Choroid plexus epithelial cell (primary cell): ENCODE results near the gene CNOT6.
"Not testable (repeated sequence)": the region's sequence is repeated elsewhere in the genome, so short reads cannot be mapped to it uniquely, and the experiment has no call there.

ENCODE experiments used
- DNase-seq: peaks from one replicate; pipeline ENCODE4 v3.0.0-alpha.2; 2010; ENCODE audit warnings: low read depth
- H3K4me3 ChIP-seq: 2 replicates; pipeline ENCODE4 v1.5.1; 2011; ENCODE audit warnings: low read depth, mild to moderate bottlenecking, control low read depth, low read length, moderate library complexity
- CTCF ChIP-seq: conservative IDR thresholded peaks from 2 replicates; pipeline ENCODE4 v1.5.1; 2011; ENCODE audit warnings: low read depth, mild to moderate bottlenecking, control low read depth, inconsistent platforms, low read length, moderate library complexity

CNOT6 gene

GRCh38 chr5:180494060-180494509, at the start of gene CNOT6:
CNOT6 (plus strand) TSS chr5:180494379; CDS start chr5:180529277, 34,898 bp downstream.
- H3K4me3 ChIP-seq, result peak within 1 kb of the TSS; percentile 92
- no peak for TF ChIP-seq CTCF
- peak; percentile 97 for DNase-seq

- no peak overlapping the region for H3K4me3 ChIP-seq
- no peak for TF ChIP-seq CTCF
- DNase-seq, result no peak
Observed at GRCh38 chr5:180454752-180455151, 39.4 kb upstream of the CNOT6 start.

GRCh38 chr5:180455872-180456271, 38.3 kb upstream of the CNOT6 start:
- no peak for DNase-seq
- TF ChIP-seq CTCF, result no peak
- H3K4me3 ChIP-seq, result no peak overlapping the region

GRCh38 chr5:180456792-180457191, 37.4 kb upstream of the CNOT6 start:
- TF ChIP-seq CTCF, result no peak
- no peak for DNase-seq
- no peak overlapping the region for H3K4me3 ChIP-seq

GRCh38 chr5:180458852-180459673, 35.1 kb upstream of the CNOT6 start:
- not testable (repeated sequence) for DNase-seq, H3K4me3 ChIP-seq

GRCh38 chr5:180459674-180460142, 34.5 kb upstream of the CNOT6 start:
- not testable (repeated sequence) for H3K4me3 ChIP-seq, DNase-seq

- H3K4me3 ChIP-seq, result no peak overlapping the region
- no peak for DNase-seq
- no peak for TF ChIP-seq CTCF
Observed at GRCh38 chr5:180460834-180461233, 33.3 kb upstream of the CNOT6 start.

- DNase-seq, result no peak
- no peak overlapping the region for H3K4me3 ChIP-seq
- no peak for TF ChIP-seq CTCF
Observed at GRCh38 chr5:180461303-180461702, 32.9 kb upstream of the CNOT6 start.
